ENCODE data around the gene NOL3.

The NOL3 gene

GRCh38 chr16:67161595-67162058, 8.7 kb upstream of the NOL3 start:
- no peak for TF ChIP-seq CTCF (conservative IDR thresholded peaks at IDR 0.05; ENCODE audit: low read depth, low read length)
- DNase-seq (ENCODE audit: low read depth), result no peak
- H3K4me3 ChIP-seq (ENCODE audit: low read depth, low read length), result peak overlapping the region; percentile 26

DNA sequence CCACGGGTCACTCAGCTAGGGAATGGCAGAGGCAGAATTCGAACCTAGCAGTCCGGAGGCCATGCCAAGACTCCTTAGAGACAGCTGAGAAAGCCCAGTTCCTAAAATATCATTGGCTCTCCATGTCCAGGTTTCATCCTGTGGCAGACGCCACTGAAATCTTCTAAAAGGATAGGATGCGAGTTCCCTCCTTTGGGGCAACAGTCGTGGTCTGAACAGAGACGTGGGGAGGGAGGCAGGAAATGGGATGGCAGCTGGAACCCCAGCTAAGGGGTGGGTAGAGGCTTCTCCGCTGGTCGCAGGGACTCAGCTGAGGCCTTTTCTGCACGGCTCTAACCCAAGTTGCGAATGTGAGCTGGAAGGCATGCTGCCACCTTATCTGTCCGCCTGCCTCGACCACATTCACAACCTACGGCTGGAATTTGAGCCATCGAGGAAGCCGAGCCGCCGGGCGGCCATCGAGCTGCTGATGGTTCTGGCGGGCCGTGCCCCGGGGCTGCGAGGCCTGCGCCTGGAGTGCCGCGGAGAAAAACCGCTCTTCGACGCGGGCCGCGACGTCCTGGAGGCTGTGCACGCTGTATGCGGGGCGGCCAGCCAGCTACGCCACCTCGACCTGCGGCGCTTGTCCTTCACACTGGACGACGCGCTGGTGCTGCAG, 7.7 kb upstream of the NOL3 start:
- peak; percentile 72 for DNase-seq (ENCODE audit: low read depth)
- no peak for TF ChIP-seq CTCF (conservative IDR thresholded peaks at IDR 0.05; ENCODE audit: low read depth, low read length)
- H3K4me3 ChIP-seq (ENCODE audit: low read depth, low read length), result peak overlapping the region; percentile 32

- DNase-seq (ENCODE audit: low read depth), result peak; percentile 54
These were observed 7.0 kb upstream of the NOL3 start for GRCh38 chr16:67163164-67163998.

DNA sequence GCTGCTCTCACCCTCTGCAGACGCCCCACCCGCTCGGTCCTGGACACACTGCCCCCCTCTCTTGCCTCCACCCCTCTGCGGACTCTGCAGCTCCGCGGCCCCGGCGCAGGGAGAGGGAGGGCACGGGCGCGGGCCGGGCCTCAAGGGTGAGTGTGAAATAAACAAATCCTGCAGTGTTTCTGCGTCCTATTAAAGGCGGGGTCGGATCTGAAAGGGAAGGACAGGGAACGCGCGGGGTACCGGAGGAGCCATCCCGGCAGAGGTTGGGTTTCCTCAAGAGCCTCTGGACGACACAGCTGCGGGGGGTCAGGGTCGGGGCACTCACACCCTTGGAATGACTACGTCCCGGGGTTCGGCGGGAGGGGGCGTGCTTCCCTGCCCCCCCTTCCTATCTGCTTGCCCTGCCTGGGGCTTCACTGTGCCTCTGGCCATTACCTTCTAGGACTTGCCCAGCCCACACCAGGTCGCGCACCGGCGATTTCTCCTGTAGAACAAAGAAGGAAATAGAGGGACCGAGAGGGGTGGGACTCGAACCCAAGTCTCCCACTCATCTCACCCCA, 6.3 kb upstream of the NOL3 start:
- peak overlapping the region; percentile 32 for H3K4me3 ChIP-seq (ENCODE audit: low read depth, low read length)
- TF ChIP-seq CTCF (conservative IDR thresholded peaks at IDR 0.05; ENCODE audit: low read depth, low read length), result no peak
- no peak for DNase-seq (ENCODE audit: low read depth)

More at GRCh38 chr16:67163164-67163998, 7.0 kb upstream of the NOL3 start:
- TF ChIP-seq CTCF (conservative IDR thresholded peaks at IDR 0.05; ENCODE audit: low read depth, low read length), result no peak
- H3K4me3 ChIP-seq (ENCODE audit: low read depth, low read length), result peak overlapping the region; percentile 32

- no peak for DNase-seq (ENCODE audit: low read depth)
- TF ChIP-seq CTCF (conservative IDR thresholded peaks at IDR 0.05; ENCODE audit: low read depth, low read length), result no peak
- H3K4me3 ChIP-seq (ENCODE audit: low read depth, low read length), result peak within 1 kb of the TSS; percentile 32
These were observed 5.7 kb upstream of the NOL3 start, which contains the start of gene HSF4 for GRCh38 chr16:67164599-67165061. Gene HSF4, plus strand, starts transcription at chr16:67164745. Its CDS starts 67 bp downstream, at chr16:67164812.

GRCh38 chr16:67165121-67166078, 4.9 kb upstream of the NOL3 start:
- TF ChIP-seq CTCF (conservative IDR thresholded peaks at IDR 0.05; ENCODE audit: low read depth, low read length), result no peak
- no peak for DNase-seq (ENCODE audit: low read depth)
- H3K4me3 ChIP-seq (ENCODE audit: low read depth, low read length), result no peak overlapping the region

Data from choroid plexus epithelial cell (primary cell).